KOPT-K1 (cell line): Measurements from ENCODE around the gene SPTBN1.

ENCODE experiments used
- H3K27ac ChIP-seq: fragments of 200-600 bp; sonication (generic); 2 replicates; pipeline ENCODE4 v1.5.1; 2016; ENCODE audit warnings: antibody characterized with exemption, mild to moderate bottlenecking, low read depth, low read length; ENCODE audit not compliant: poor library complexity, severe bottlenecking
- H3K36me3 ChIP-seq: fragments of 200-600 bp; sonication (generic); 2 replicates; pipeline ENCODE4 v1.5.1; 2017; ENCODE audit warnings: antibody characterized with exemption, mild to moderate bottlenecking, low read length, moderate library complexity; ENCODE audit not compliant: insufficient read depth
- H3K9me3 ChIP-seq: fragments of 200-600 bp; sonication (generic); 2 replicates; pipeline ENCODE4 v1.5.1; 2017; ENCODE audit warnings: antibody characterized with exemption, low read length, mild to moderate bottlenecking; ENCODE audit not compliant: insufficient read depth, poor library complexity, severe bottlenecking

The SPTBN1 gene

DNA sequence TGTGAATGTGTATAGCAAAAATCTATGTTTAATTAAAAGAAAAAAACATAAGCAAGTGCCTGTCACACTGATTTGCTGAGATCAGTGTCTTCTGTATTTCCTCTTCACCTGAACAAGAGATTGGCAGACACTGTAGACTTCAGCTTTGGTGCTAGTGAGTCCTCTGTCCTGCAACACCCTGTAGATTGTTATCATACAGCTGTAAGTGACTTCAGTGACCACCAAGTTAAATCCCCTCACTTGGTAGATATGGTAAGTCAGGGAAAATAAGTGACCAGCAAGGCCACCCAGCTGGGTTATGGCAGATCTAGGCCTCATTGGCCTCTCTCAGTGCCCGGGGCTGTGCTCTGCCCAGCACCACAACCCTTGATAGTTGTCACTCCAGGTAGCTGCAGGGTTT lies 147.7 kb downstream of the SPTBN1 start:
- Histone ChIP-seq H3K9me3 (no peaks in the 10 kb centered on the region), H3K27ac (peak overlapping the region; percentile 32), H3K36me3 (peaks cover 28% of the 10 kb centered on the region)

DNA sequence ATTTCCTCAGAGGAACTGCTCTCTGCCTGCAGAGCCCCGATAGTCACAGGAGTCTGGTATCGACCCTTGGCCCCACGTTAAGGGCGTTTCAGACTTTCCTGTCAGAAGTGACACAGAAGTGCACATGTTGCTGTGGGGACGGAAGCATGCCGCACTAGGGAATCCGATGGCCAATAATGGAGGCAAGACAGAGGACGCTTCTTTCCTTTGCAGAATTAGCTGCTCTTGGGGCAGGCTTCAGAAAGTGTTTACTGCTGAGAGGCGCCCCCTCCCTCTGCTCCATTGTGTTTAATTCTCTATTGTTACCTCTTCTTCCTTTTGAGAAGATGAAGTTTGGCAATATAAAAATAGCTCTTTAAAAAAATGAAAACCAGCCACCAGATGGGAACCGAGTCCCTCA lies 148.7 kb downstream of the SPTBN1 start:
- Histone ChIP-seq H3K36me3 (peaks cover 17% of the 10 kb centered on the region), H3K27ac (peak overlapping the region; percentile 32), H3K9me3 (no peaks in the 10 kb centered on the region)

- Histone ChIP-seq H3K9me3 (no peaks in the 10 kb centered on the region), H3K36me3 (peaks cover 10% of the 10 kb centered on the region; the same call in 1 of the 2 replicates), H3K27ac (peak overlapping the region; percentile 32)
Observed at GRCh38 chr2:54605836-54606235, 149.7 kb downstream of the SPTBN1 start.

GRCh38 chr2:54606393-54606958 lies 150.3 kb downstream of the SPTBN1 start:
- peaks cover 7% of the 10 kb centered on the region; the same call in 1 of the 2 replicates for H3K36me3 ChIP-seq
- H3K9me3 ChIP-seq: no peaks in the 10 kb centered on the region
- peak overlapping the region; percentile 21 for H3K27ac ChIP-seq

DNA sequence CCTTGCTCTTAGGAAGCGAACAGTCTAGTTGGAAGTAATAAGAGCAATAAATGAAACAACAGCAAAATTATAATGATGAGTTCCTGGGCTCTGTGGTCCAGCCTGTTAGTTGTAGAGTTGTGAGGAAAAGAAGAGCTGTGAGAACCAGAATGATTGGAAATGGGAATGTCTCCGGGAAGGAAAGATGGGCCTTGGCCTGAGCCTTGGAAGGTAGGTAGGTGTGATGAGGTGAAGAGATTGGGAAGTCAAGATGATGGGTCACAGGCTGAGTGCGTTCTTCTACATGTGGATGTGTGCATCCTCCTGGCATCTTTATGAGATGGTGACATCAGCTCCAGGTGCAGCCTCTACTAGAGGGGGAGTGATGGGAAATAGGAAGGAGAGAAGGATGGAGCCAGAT lies 152.1 kb downstream of the SPTBN1 start:
- no peak overlapping the region for H3K27ac ChIP-seq
- H3K36me3 ChIP-seq: peaks cover 25% of the 10 kb centered on the region
- no peaks in the 10 kb centered on the region for H3K9me3 ChIP-seq

DNA sequence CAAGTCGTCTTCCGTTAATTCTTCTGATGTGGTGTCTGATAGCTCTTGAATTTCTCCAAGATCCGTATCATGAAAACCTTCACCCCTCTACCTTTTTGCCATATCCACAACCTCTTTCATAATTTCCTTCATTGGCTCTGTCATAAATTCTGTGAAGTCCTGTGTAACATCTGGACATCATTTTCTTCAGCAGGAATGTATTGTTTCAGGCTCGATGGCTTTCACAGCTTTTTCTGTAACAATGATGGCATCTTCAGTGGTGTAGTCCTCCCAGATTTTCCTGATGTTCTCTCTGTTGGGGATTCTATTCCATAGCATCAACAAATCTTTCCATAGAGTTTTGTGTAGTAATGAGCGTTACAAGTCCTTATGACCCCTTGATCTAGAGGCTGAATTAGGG lies 153.1 kb downstream of the SPTBN1 start:
- Histone ChIP-seq H3K36me3 (peaks cover 35% of the 10 kb centered on the region), H3K9me3 (no peaks in the 10 kb centered on the region), H3K27ac (no peak overlapping the region)

DNA sequence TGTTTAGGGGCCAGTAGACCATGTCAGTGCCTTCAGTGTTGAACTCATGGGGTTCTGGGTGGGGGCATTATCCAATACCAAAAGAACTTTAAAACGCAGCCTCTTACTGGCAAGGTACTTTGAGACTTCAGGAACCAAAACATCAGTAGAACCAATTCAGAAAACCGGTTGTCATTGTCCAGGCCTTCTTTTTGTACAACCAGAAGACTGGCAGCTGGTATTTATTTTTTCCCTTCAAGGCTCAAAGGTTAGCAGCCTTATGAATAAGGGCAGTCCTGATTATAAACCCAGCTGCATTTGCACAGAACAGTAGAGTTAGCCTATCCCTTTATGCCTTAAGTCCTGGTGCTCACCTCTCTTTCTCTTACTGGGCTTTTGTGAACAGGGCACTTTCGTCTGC lies 153.5 kb downstream of the SPTBN1 start:
- no peaks in the 10 kb centered on the region for H3K9me3 ChIP-seq
- peaks cover 39% of the 10 kb centered on the region for H3K36me3 ChIP-seq
- H3K27ac ChIP-seq: no peak overlapping the region

DNA sequence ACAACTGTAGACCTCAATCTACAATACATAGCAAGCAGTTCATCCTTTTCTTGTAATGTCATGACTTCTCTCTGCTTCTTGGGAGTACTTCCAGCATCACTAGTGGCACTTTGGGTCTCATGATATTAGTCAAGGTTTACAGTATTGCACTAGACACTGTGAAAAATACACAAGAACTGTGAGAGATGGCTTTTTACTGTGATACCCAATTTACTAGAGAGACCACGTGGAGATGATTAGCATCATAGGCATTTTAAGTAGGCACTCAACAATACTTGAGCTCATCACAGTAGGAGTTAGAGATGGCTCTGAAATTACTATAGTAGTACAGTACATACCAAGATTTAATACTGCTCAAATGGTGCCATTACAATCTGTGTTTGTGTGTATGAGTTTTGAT lies 154.6 kb downstream of the SPTBN1 start:
- Histone ChIP-seq H3K9me3 (no peaks in the 10 kb centered on the region), H3K36me3 (peaks cover 46% of the 10 kb centered on the region), H3K27ac (no peak overlapping the region)

DNA sequence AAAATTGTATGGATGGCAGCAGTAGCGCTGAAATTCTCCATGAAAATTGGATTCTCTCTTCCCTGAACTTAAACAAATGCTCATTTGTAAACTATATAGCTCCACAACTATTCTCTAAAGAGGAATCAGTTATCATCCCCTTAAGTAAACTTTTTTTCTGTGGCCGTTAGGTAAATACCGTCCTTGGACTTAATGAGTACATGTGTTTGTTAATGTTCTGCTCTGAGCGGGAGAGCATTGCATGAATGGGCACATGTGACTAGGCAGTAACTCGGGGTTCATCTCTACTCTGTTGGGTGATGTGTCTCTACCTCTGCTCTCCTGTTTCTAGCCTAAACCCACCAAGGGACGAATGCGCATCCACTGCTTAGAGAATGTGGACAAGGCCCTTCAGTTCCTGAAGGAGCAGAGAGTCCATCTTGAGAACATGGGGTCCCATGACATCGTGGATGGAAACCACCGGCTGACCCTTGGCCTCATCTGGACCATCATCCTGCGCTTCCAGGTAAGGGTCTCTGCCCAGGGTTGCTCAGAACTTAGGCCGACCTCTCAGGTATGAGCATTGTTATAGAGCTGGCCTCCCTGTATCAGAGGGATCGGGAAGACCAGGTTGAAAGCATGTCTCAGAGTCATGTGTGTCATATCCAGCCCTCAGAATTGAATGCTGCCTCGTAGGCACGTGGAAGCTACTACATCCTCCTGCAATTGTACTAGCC lies 155.9 kb downstream of the SPTBN1 start:
- Histone ChIP-seq H3K36me3 (peaks cover 56% of the 10 kb centered on the region), H3K9me3 (no peaks in the 10 kb centered on the region), H3K27ac (peak overlapping the region; percentile 3)

DNA sequence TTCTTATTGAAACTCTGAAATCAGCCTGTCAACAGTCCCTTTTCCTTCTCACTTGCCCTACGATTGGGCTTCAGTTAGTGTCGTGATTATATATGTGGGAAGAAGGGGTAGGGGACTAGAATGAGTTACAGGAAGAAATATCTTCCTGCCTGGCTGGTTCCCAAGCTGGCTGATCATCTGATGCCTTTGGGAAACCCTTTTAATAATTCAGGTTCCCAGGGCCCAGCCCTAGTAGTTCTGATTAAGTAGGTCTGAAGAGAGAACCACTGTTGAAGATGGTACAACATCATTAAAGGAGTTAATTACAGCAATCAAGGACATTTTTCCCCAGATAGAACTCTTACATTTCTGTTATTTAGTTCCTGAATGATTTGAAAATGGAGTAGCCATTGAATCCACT lies 157.3 kb downstream of the SPTBN1 start:
- H3K9me3 ChIP-seq: no peaks in the 10 kb centered on the region
- H3K36me3 ChIP-seq: peaks cover 70% of the 10 kb centered on the region
- no peak overlapping the region for H3K27ac ChIP-seq

GRCh38 chr2:54613794-54614257 lies 157.7 kb downstream of the SPTBN1 start:
- Histone ChIP-seq H3K36me3 (peaks cover 75% of the 10 kb centered on the region), H3K9me3 (no peaks in the 10 kb centered on the region), H3K27ac (no peak overlapping the region)

GRCh38 chr2:54614819-54615218 lies 158.7 kb downstream of the SPTBN1 start:
- H3K36me3 ChIP-seq: peaks cover 83% of the 10 kb centered on the region
- H3K9me3 ChIP-seq: no peaks in the 10 kb centered on the region
- no peak overlapping the region for H3K27ac ChIP-seq

- Histone ChIP-seq H3K9me3 (no peaks in the 10 kb centered on the region), H3K27ac (no peak overlapping the region), H3K36me3 (peaks cover 95% of the 10 kb centered on the region)
Observed at GRCh38 chr2:54615832-54616534, 159.9 kb downstream of the SPTBN1 start.

DNA sequence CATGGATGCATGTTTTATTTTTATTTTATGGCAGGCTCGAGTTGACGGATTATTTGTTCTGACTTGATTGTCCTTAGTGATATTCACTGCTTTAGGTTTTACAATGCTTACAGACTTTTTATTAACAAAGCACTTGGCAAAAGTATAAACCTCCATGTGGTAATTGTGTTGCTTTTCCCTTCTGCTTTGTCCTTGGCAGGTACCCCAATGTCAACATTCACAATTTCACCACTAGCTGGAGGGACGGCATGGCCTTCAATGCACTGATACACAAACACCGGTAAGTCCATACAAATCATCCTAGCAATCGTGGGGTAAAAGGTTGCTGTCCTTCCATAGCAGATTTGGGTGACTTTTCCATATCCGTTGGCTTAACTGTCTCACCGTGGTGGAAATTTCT lies 161.3 kb downstream of the SPTBN1 start:
- Histone ChIP-seq H3K27ac (no peak overlapping the region), H3K9me3 (no peaks in the 10 kb centered on the region), H3K36me3 (peaks cover 99% of the 10 kb centered on the region)

GRCh38 chr2:54618646-54619565 lies 162.8 kb downstream of the SPTBN1 start:
- peaks cover 99% of the 10 kb centered on the region for H3K36me3 ChIP-seq
- H3K9me3 ChIP-seq: no peaks in the 10 kb centered on the region
- peak overlapping the region; percentile 55 for H3K27ac ChIP-seq
